SH-SY5Y (cell line): ENCODE results near the gene NBAS.

Source experiments
- GATA2 ChIP-seq: IDR thresholded peaks from 2 replicates; pipeline ENCODE4 v1.6.1; 2011; ENCODE audit warnings: mild to moderate bottlenecking, low read depth, low read length
- GATA3 ChIP-seq: IDR thresholded peaks from 2 replicates; pipeline ENCODE4 v1.6.1; 2011; ENCODE audit warnings: low read depth, mild to moderate bottlenecking, low read length, moderate library complexity

Gene NBAS

GRCh38 chr2:15163326-15163725 lies 397.8 kb downstream of the NBAS start:
- no peak for TF ChIP-seq GATA3
- no peak for TF ChIP-seq GATA2

GRCh38 chr2:15162620-15163019 lies 398.5 kb downstream of the NBAS start:
- TF ChIP-seq GATA3 = no peak
- no peak for TF ChIP-seq GATA2

- TF ChIP-seq GATA2 (no peak), GATA3 (no peak)
Measured at GRCh38 chr2:15160201-15160991, 400.7 kb downstream of the NBAS start.

GRCh38 chr2:15159751-15160177 lies 401.4 kb downstream of the NBAS start:
- TF ChIP-seq GATA3 (no peak), GATA2 (no peak)

GRCh38 chr2:15159206-15159605 lies 401.9 kb downstream of the NBAS start:
- no peak for TF ChIP-seq GATA2
- TF ChIP-seq GATA3 = no peak

GRCh38 chr2:15158532-15158931 lies 402.6 kb downstream of the NBAS start:
- TF ChIP-seq GATA3 (no peak), GATA2 (no peak)

- TF ChIP-seq GATA2 (no peak), GATA3 (no peak)
Measured at GRCh38 chr2:15158100-15158499, 403.0 kb downstream of the NBAS start.

GRCh38 chr2:15155959-15156574 lies 405.1 kb downstream of the NBAS start:
- TF ChIP-seq GATA3 (no peak), GATA2 (no peak)

- no peak for TF ChIP-seq GATA3
- TF ChIP-seq GATA2 = no peak
Measured at GRCh38 chr2:15154297-15154696, 406.8 kb downstream of the NBAS start.

- TF ChIP-seq GATA2 (no peak), GATA3 (no peak)
Measured at GRCh38 chr2:15152382-15152781, 408.8 kb downstream of the NBAS start.

- TF ChIP-seq GATA2 = no peak
- TF ChIP-seq GATA3 = no peak
Measured at GRCh38 chr2:15149063-15149462, 412.1 kb downstream of the NBAS start.

GRCh38 chr2:15147591-15147990 lies 413.5 kb downstream of the NBAS start:
- no peak for TF ChIP-seq GATA2
- no peak for TF ChIP-seq GATA3

- TF ChIP-seq GATA3 = no peak
- TF ChIP-seq GATA2 = no peak
Measured at GRCh38 chr2:15146960-15147359, 414.2 kb downstream of the NBAS start.

- no peak for TF ChIP-seq GATA2
- no peak for TF ChIP-seq GATA3
Measured at GRCh38 chr2:15145919-15146318, 415.2 kb downstream of the NBAS start.

GRCh38 chr2:15145046-15145817 lies 415.9 kb downstream of the NBAS start:
- TF ChIP-seq GATA3 (no peak), GATA2 (no peak)

GRCh38 chr2:15142069-15142689 lies 419.0 kb downstream of the NBAS start:
- TF ChIP-seq GATA3 = no peak
- TF ChIP-seq GATA2 = no peak
